Measurements from ENCODE around the gene TSPEAR. TPM values are rescaled to one million over a fixed set of nuclear protein-coding genes. Genes with fewer than 3 reads are reported as not detected.

The TSPEAR gene
- total and polyA plus RNA-seq, 11 donors, result 0.01 to 2.6 (median 0.71) TPM; not detected in 2

- DNase-seq, result no peak
- ATAC-seq, result no peak
- TF ChIP-seq POLR2A (IDR thresholded peaks at IDR 0.05), result no peak
- TF ChIP-seq, protein P1, sequence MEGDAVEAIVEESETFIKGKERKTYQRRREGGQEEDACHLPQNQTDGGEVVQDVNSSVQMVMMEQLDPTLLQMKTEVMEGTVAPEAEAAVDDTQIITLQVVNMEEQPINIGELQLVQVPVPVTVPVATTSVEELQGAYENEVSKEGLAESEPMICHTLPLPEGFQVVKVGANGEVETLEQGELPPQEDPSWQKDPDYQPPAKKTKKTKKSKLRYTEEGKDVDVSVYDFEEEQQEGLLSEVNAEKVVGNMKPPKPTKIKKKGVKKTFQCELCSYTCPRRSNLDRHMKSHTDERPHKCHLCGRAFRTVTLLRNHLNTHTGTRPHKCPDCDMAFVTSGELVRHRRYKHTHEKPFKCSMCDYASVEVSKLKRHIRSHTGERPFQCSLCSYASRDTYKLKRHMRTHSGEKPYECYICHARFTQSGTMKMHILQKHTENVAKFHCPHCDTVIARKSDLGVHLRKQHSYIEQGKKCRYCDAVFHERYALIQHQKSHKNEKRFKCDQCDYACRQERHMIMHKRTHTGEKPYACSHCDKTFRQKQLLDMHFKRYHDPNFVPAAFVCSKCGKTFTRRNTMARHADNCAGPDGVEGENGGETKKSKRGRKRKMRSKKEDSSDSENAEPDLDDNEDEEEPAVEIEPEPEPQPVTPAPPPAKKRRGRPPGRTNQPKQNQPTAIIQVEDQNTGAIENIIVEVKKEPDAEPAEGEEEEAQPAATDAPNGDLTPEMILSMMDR (IDR thresholded peaks at IDR 0.05), result no peak
- Histone ChIP-seq H3K4me3 (no peak overlapping the region), H3K4me1 (peaks cover 0 to 44% (median 15%) of the 10 kb centered on the region in 12 donors), H3K9me3 (no peaks in the 10 kb centered on the region), H3K36me3 (no peaks in the 10 kb centered on the region), H3K27ac (no peak overlapping the region), H3K27me3 (peaks cover 33 to 90% (median 69%) of the 10 kb centered on the region in 9 donors)
- intact Hi-C loops (cut with DNase I), result no loop called here
- 3 to 10% (median 7%) methylated on average over 14 to 46 of the region's 46 CpGs for WGBS, 4 donors
These were observed 4.4 kb downstream of the TSPEAR start for GRCh38 chr21:44706706-44707581.

DNA sequence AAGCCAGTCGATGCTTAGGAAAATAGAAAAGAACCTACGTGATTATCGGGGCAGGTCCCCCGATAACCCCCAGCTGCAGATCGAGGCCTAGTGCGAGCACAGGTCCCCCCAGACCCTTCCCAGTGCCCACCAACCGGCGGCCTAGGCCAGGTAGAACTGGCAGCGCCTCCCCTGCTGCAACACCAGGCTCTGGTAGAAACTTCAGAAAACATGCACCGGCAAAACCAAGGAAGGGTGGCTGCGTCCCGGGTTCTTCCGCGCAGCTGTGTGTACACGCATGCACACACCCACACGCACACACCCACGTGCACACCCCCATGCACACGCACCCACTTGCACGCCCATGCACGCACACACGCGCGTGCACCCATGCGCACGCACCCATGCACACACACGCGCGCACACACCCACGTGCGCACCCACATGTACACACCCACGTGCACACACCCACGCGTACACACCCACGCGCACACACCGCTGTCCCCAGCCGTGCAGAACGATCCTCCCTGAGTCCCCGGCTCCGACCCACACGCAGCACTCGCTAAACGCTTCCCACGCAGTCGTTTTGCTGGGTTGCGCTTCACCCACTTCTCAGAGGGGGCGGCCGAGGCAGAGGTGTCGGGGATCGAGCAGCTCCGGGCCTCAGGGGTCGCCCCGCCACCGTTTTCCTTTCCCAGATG, 5.2 kb downstream of the TSPEAR start:
- WGBS, 4 donors, result 3 to 12% (median 6%) methylated on average over 39 to 54 of the region's 54 CpGs
- H3K27me3 ChIP-seq, result peaks cover 26 to 90% (median 71%) of the 10 kb centered on the region in 9 donors
- intact Hi-C loops (cut with DNase I), result no loop called here

DNA sequence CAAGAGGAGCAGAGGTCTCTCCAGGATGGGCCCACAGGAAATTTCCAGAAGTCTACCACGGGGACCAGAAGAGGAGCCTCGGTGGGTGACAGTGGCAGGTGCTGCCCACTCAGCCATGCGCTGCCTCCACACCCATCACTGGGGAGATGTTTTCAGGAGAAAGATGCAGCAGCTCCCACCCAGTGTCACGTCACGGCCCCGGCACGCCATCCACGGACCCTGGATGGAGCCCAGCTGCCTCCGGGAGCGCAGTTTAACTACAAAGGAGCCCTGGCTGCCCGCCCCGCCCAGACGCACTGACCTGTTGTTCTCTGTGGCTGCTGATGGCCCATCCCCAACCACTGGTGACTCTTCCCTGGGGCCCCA, 6.8 kb downstream of the TSPEAR start:
- intact Hi-C loops (cut with DNase I), result no loop called here

More for the DNA sequence above, 5.2 kb downstream of the TSPEAR start:
- H3K36me3 ChIP-seq, result no peaks in the 10 kb centered on the region
- ATAC-seq (no peak), DNase-seq (no peak)
- no peak overlapping the region for H3K27ac ChIP-seq
- H3K4me1 ChIP-seq, result peaks cover 0 to 36% (median 12%) of the 10 kb centered on the region in 12 donors
- TF ChIP-seq, protein P1 (IDR thresholded peaks at IDR 0.05), result no peak
- TF ChIP-seq POLR2A (IDR thresholded peaks at IDR 0.05), result no peak
- no peak overlapping the region for H3K4me3 ChIP-seq
- no peaks in the 10 kb centered on the region for H3K9me3 ChIP-seq

More for the DNA sequence above, 6.8 kb downstream of the TSPEAR start:
- DNase-seq (no peak), ATAC-seq (no peak)
- no peak for TF ChIP-seq POLR2A (IDR thresholded peaks at IDR 0.05)
- TF ChIP-seq, protein P1 (IDR thresholded peaks at IDR 0.05), result no peak
- H3K27me3 ChIP-seq, result peaks cover 23 to 90% (median 72%) of the 10 kb centered on the region in 9 donors
- H3K4me1 ChIP-seq, result peaks cover 0 to 26% (median 5%) of the 10 kb centered on the region in 12 donors
- WGBS, 4 donors, result 18 to 36% (median 24%) methylated on average over 13 of the region's 13 CpGs
- H3K4me3 ChIP-seq, result no peak overlapping the region
- no peak overlapping the region for H3K27ac ChIP-seq
- no peaks in the 10 kb centered on the region for H3K9me3 ChIP-seq
- no peaks in the 10 kb centered on the region for H3K36me3 ChIP-seq
